Measurements from ENCODE around the gene TGM3.
"Not testable (repeated sequence)": the region's sequence is repeated elsewhere in the genome, so short reads cannot be mapped to it uniquely, and the experiment has no call there.

TGM3 gene

GRCh38 chr20:2295886-2296515, at the start of gene TGM3:
TGM3 (plus strand) TSS chr20:2296001; CDS start chr20:2296064, 63 bp downstream.
- DNase-seq, result no peak

DNA sequence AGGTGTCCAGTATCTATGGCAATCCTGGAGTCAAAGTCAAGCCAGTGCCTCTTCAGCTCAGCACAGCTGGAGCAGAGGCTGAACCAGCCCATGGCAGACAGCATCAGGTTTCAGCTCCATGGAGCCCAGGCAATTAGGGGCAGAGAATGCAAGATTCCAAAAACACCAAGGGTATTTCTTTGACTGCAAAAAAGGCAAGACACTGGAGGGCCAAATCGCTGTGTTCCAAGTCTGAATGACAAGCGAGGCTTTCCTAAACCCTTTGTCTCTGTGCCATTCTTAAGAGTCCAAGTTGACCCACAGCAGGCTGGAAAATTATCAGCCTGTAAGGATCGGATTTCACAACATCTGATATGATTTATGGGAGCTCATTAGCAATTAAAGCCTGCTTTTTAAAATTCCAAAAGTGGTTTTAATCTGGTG, 49.7 kb upstream of the TGM3 start:
- no peak for DNase-seq

DNA sequence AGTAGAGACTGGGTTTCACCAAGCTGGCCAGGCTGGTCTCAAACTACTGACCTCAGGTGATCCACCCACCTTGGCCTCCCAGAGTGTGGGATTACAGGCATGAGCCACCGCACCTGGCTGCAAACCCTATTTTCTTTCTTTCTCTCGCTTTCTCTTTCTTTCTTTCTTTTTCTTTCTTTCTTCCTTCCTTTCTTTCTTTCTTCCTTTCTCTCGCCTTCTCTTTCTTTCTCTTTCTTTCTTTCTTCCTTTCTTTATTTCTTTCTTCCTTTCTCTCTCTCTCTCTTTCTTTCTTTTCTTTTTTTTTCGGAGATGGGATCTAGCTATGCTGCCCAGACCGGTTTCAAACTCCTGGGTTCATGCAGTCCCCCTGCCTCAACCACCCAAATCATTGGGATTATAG, 47.0 kb upstream of the TGM3 start:
- DNase-seq, result no peak

- DNase-seq, result no peak
Observed at GRCh38 chr20:2249935-2250334, 45.9 kb upstream of the TGM3 start.

DNA sequence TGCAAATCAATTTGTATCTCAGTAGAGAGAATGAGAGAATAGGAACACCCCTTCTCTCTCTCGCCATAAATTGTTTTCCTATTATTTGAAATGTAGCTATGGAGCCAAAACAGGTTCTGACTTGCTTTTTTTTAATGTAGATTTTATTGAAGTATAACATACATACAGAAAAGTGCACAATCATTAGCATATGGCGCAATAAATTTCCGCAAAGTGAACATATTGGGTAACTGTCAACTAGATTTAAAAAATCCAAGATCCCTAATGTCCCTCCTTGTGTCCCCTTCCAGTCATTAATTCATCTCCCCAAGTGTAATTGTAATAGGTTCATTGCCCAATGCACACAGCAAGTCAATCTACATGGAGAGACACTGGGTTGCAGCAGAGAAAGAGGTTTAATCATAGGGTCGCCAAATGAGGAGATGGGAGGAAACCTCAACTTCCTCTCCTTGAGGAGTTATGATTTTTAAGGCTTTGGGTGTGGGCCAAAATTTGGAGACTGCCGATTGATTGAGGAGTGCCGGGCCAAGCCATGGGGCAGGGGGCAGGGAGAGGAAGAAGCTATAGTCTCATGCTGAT, 43.3 kb upstream of the TGM3 start:
- DNase-seq, result no peak

GRCh38 chr20:2253256-2253655, 42.5 kb upstream of the TGM3 start:
- DNase-seq, result no peak

GRCh38 chr20:2254333-2254732, 41.5 kb upstream of the TGM3 start:
- no peak for DNase-seq

DNA sequence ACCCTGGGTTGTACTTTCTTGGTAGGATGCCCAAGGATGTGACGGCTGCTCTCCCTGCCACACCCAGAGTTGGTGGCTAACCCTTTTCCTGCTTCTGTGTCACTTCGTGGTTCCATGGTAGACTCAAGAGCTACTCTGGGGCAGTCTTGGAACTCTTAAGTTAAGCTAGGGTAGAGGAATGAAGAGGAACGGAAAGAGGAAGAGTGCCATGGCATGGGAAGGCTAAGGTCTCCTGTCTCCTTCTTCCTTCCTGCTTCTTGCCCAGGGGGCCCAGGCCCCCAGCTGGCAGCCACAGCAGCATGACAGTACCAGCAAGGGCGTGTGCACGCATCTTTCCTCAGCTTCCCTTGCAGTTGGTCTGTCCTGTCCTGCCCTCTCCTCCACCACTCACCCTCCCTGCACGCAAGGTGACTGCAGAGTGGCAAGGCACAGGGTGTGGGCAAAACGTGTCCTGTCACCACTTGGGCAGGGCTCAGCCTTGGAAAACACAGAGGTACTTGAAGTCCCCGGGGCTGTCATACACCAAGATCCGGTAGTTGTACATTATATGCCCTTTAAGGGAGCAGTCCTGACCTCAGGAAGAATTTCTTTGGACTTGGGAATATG, 39.8 kb upstream of the TGM3 start:
- no peak for DNase-seq

DNA sequence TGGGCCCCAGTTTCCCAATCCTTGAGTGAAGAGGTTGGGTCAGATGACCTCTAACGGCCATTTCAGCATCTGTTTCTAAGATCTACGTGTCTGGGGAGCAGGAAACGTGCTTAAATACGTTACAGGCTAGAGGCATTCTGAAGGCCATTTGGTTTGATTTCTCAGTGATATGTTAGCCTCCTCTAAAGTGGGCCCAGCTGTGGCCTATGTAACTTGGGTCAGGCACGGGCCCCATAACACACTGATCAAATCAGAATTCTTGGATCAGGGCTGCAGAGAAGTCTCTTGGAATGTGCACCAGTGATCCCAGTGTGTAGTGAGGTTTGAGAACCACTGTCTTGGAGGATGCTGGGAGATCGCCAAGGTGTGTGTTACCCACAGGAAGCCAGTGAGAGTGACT, 36.1 kb upstream of the TGM3 start:
- no peak for DNase-seq

- no peak for DNase-seq
Observed at GRCh38 chr20:2260250-2260649, 35.6 kb upstream of the TGM3 start.

DNA sequence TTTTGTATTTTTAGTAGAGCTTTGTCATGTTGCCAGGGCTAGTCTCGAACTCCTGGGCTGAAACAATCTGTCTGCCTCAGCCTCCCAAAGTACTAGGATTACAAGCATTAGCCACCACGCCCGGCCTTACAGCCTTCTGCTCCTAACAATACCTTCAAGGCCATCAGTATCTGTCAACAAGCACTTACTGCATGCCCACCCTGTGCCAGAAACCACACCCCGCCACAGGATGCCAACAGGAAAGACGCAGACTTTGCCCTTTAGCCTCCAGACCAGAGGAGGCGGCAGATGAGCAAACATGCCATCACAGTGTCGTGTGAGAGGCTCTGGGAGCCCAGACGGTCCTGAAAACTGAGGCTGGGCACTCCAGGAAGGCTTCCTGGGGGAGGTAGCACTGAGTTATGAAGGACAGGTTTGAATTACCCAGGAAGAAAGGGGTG, 34.7 kb upstream of the TGM3 start:
- DNase-seq, result no peak

- no peak for DNase-seq
Observed at GRCh38 chr20:2261629-2262028, 34.2 kb upstream of the TGM3 start.

DNA sequence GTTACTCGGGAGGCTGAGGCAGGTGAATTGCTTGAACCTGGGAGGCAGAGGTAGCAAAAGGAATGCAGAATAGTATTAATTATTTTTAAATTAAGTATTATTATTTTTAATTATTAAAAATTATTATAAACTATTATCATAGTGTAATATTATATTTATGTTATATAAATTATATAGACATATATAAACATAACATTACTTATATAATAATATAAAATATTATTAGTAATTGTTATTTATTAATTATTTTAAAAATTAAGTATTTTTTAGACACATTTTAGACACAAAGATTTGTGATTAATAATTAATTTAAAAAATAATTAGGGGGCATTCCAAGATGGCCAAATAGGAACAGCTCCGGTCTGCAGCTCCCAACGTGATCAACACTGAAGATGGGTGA, 31.7 kb upstream of the TGM3 start:
- no peak for DNase-seq

- DNase-seq, result not testable (repeated sequence)
Observed at GRCh38 chr20:2264621-2265374, 31.0 kb upstream of the TGM3 start.

GRCh38 chr20:2273634-2274302, 22.0 kb upstream of the TGM3 start:
- no peak for DNase-seq

GRCh38 chr20:2276015-2276414, 19.8 kb upstream of the TGM3 start:
- no peak for DNase-seq

GRCh38 chr20:2279253-2279779, 16.5 kb upstream of the TGM3 start:
- DNase-seq, result no peak

- no peak for DNase-seq
Observed at GRCh38 chr20:2280082-2280481, 15.7 kb upstream of the TGM3 start.

DNA sequence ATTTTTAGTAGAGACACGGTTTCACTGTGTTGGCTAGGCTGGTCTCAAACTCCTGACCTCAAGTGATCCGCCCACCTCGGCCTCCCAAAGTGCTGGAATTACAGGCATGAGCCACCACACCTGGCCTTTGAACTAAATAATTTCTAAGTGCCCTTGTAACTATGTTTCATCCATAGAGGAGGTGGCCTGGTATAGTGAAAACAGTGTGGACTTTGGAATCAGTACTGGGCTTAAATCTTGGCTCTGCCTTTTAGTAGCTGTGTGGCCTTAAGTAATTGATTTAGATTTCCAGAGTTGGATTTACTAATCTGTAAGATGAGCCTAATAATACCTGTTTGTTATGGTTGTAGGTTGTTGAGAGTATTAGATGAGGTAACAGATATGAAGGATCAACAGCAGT, 14.2 kb upstream of the TGM3 start:
- DNase-seq, result no peak

GRCh38 chr20:2282181-2282580, 13.6 kb upstream of the TGM3 start:
- no peak for DNase-seq

DNA sequence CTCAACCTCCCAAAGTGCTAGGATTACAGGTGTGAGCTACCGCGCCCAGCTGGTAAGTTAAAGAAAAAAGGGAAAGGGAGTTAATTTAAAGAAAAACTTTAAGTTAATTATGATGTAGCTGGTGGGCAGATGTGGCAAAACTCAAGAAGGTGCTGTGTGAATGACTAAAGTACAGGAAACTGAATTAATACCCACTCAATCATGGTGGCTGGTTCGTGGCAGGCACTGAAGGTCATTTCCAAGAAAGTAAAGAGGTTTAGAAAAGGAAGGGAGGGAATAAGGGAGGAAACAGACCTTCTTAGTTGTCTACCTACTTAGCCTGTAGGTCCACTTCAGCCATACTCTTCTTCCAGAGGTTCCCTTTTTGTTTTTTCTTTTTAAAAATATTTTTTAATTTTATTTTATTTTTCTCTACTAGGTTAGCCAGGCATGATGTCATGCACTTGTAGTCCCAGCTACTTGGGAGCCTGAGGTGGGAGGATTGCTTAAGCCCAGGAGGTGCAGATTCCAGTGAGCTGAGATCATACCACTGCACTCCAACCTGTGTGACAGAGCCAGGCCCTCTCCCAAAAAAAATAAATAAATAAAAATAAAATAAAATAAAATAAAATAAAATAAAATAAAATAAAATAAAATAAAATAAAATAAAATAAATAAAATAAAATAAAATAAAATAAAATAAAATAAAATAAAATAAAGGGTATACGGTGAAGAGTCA, 11.9 kb upstream of the TGM3 start:
- DNase-seq, result no peak

DNA sequence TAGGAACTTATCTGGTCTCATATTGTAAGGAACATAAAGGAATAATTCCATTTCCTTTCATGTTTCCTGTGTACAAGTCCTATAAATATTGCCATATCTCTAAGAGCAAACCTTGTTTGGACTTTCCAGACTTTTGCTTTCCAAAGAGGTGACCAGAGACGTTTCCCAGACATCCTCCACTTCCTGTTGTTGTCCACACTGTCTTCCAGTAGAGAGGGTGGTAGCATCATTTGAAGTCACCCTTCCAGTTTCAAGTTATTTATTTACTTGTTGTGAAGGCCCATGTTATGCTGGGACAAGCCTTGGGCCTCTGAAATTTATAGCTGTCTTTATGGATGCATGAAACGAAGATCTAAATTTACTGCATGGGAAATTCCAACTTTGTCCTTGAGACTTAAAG, 10.6 kb upstream of the TGM3 start:
- no peak for DNase-seq
